H1 (cell line): ENCODE results near the gene ZNF804B. TPM values are rescaled to one million over a fixed set of nuclear protein-coding genes. Genes with fewer than 3 reads are reported as not detected.

Experiments
- JUN ChIP-seq: IDR thresholded peaks from 2 replicates; pipeline ENCODE4 v1.6.1; 2011; ENCODE audit warnings: low read depth, mild to moderate bottlenecking, improper control_type of control experiment, low read length
- SIX5 ChIP-seq: IDR thresholded peaks from 2 replicates; pipeline ENCODE4 v1.6.1; 2011; ENCODE audit warnings: mild to moderate bottlenecking, low read depth, low read length
- polyA plus RNA-seq, 7 experiments: library from polyadenylated mRNA; depleted of rRNA in 3 of 7; stranded (reverse) in 5 of 7; unstranded in 2 of 7; fragments of >200 nt in 5 of 7; fragments of 200-250 nt in 2 of 7; gene quantifications; 1 replicate in 5 of 7; 2 replicates in 1 of 7; 4 replicates in 1 of 7; pipeline versions ENCODE4 v1.2.1 to v1.2.3, GENCODE V29; 2011 to 2013; ENCODE audit warnings: missing spikeins in 2 of 7, mixed read lengths in 2 of 7
- total RNA-seq: library from RNA; stranded (reverse); fragmentation: NEBNext Ultra II Directional; extraction: Animal tissue kit (Norgen Biotek cat#: 25700); gene quantifications from 2 replicates; pipeline ENCODE4 v1.2.1, GENCODE V29; 2021

ZNF804B gene
- total and polyA plus RNA-seq, 2 of the 8 experiments (the other 6 are each of a cell fraction or from before 2014, with no cell fraction given), result not detected

- TF ChIP-seq SIX5 (no peak), JUN (no peak)
Measured at GRCh38 chr7:89041240-89041639, 281.7 kb downstream of the ZNF804B start (continued).
